Activated effector memory CD4-positive, alpha-beta T cell treated with Interleukin-2 at 50 U/mL for 16 hours (primary cell): ENCODE measurements around the gene GNG12.

Source experiments
- DNase-seq: peaks from one replicate; pipeline ENCODE4 v3.0.0-alpha.2; 2020

The GNG12 gene

DNA sequence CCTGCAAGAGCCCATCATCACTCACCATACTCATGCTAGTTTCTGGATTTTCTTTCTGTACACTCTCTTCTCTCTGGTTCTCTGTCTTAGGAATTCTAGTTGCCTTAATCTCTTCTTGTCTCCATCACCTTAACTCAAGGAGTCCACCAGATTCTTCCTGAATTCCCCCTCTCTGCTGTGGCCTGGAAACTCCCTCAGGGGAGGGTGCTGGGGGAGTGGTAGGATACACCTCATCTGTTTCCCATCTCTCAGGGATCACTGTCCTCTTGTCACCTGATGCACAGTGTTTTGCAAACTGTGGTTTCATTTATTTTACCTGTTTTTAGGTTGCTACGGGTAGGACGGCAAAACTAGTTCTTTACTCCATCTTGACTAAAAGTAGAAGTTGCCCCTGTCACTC, 6.6 kb upstream of the GNG12 start:
- no peak for DNase-seq

GRCh38 chr1:67838180-67838910, 5.1 kb upstream of the GNG12 start:
- no peak for DNase-seq

DNA sequence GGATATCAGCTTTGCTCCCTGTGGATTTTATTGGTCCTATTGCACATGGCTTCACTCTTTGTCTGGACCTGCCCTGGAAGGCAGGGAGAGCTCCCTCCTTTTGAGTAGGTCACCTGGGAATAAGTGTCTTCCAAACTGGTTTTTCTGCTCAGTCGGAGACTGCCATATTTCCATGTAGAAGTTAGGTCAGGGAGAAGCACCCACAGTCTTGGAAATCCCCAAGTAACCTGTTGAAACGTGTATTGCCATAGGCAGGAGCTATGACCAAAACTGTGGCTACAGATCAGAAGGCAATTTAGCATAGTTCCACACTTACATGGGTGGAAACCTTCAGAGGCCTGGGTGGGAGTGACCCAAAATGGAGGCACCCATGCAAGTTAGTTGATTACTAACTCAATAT, 3.5 kb upstream of the GNG12 start:
- DNase-seq: no peak

DNA sequence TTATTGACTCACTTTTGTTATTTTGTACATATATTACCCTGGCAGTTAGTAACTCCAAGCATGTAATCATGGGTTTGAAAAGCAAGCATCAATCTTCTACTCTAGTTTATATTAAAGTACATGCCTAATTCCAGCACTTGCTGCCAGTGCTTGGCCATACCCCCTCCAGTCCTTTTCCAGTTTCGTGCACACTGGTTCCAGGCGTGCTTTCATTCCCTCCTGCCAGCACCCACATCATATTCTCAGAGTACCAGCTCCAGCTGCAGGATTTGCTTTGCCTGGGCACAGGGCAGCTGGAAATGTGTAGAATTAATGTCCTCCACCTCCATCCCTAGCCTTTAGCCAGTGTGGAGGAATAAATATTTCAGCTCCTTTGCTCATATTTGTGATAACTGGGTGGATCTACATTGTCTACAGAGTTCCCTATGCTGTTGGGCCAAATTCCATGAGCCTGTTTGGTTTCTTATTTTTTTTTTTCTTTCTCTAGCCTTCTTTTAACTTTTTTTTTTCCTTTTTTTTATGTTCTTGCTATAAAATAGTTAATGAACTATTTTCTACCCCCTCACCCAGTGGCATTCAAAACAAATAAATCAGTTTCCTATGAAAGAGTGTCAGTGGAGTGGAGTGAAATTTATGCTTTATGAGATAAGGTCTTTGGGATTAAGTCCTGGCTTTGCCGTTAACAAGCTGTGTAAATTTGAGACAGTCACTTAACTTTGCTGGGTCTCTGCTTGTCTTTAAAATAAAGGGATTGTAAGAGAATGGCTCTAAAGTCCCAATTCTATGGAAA, 2.6 kb upstream of the GNG12 start:
- DNase-seq: no peak

GRCh38 chr1:67834246-67834877, 1.1 kb upstream of the GNG12 start:
- DNase-seq: no peak

GRCh38 chr1:67833602-67833940, 304 bp upstream of the GNG12 start:
- DNase-seq: no peak

DNA sequence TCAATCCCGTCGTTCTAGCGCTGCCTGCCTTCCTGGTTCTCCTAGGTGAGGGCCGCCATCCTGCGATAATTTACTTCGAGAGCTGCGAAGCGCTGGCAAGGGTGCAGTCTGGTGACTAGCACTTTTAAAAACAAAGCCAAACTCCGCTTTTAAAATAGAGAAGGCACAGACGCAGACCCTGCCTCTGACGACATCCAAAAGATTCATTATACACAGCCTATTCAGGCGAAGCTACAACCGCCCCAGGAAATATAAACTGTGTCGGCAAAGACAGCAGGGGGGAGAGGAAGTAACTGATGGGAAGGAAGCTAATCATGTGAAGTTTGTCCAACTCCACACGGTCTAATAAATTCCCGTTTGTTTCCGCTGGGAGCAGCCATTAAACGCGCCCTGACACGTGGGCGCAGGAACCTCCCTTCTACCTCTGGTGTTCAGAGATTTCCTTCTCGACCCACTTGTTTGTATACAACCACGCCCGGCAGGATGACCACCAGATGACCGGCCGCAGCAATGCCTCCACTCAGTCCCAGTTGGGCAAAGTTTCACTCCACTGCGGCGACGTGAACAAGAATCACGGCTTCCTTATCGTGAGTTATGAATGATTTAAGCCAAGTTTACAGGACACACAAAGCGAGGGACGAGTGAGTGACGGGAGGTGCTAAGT, 1.3 kb downstream of the GNG12 start:
- DNase-seq: no peak

DNA sequence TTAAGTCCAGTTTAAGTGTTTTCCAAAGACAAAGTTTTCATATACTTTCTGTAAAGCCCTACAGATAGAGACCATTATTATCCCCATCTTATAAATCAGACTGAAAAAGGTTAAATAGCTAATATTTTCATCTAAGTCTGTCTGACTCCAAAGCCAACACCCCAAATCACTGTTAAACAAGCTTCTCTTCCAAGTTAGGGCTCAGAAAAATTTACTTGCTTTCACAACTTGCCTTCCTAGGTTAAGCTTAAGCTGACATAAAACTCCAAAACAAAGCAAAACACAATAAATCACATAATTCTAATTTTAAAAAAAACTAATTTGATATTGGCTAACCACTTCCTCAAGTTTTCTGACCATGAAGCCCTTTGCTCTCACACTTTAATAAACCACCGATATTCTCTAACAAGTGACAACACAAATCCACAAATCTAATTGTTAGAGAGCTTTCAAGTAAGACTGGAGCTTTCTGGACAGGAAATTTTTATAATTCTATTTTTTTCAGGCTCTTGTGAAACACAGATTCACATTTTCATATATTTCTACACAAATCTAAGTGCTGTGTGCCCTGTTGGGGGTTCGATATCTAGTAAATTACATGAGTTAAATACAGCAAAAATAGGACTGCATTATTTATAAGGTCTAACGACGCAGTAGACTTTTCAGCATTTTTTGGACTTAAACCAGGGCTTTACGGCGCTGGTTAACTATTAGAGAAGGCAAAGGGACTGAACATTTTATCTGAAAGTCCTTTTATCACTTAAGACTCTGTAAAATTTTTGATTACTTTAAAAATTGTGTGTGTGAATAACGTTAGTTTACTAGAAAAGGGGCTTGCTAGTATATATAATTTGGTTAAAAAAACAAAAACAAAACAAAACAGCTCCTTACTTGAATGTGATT, 2.1 kb downstream of the GNG12 start:
- no peak for DNase-seq

DNA sequence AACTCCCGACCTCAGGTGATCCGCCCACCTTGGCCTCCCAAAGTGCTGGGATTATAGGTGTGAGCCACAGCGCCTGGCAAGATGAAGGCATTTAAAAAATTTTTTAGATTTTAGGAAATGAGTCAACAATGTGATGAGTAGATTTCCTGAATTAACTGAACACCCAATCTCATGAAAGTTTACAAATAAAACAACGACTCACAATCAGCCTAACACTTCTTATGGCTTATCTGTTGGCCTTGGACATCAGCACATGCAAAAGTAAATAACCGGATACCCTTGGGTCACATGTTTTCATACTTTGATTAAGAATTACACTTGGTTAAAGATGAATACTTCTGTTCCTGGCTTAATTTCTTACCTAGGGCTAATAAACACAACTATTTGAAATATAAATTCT, 3.0 kb downstream of the GNG12 start:
- DNase-seq: no peak

- DNase-seq: no peak
Observed at GRCh38 chr1:67827688-67828087, 5.6 kb downstream of the GNG12 start.

GRCh38 chr1:67825591-67825990, 7.7 kb downstream of the GNG12 start:
- no peak for DNase-seq

DNA sequence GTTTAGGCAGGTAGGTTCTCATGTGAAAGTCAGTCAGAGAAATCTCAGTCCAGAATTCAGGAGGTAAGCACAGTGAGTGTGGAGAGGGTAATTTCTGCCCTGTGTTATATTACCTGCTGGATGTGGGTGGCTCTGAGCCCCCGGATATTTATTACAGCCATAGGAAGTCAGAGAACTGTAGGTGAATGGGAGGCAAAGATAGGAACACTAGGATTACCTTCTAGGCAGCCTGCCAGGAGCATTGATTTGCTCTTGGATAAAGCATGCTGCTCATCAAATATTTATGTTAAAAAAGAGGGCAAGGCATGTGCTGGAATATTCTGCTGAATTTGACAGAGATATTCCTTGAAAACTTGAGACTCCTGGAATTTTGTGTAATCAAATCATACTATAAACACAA, 8.5 kb downstream of the GNG12 start:
- no peak for DNase-seq

GRCh38 chr1:67823615-67824014, 9.7 kb downstream of the GNG12 start:
- no peak for DNase-seq

GRCh38 chr1:67821263-67821662, 12.0 kb downstream of the GNG12 start:
- no peak for DNase-seq

- DNase-seq: no peak
Observed at GRCh38 chr1:67818725-67819301, 14.5 kb downstream of the GNG12 start.

GRCh38 chr1:67818162-67818561, 15.1 kb downstream of the GNG12 start:
- no peak for DNase-seq

- no peak for DNase-seq
Observed at GRCh38 chr1:67817319-67817718, 15.9 kb downstream of the GNG12 start.

- no peak for DNase-seq
Observed at GRCh38 chr1:67816506-67816905, 16.8 kb downstream of the GNG12 start.

DNA sequence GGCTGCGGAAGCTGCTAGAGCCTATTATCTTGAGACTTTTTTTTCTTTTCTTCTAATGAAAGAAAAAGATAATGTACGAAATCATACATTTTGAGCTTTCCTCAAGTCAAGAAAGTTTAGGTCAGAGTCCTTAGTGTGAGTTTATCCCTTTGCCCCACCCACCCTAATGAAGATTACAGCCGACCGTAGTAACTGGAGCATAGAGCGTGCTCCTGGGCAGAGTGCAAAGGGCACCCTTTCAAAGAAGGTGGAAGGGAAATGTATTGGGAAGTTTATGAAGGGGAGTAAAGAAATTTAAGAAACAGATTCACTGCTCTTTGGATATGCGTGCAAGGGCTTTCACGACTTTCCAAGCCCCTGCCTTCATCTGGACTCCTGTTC, 17.2 kb downstream of the GNG12 start:
- DNase-seq: no peak

DNA sequence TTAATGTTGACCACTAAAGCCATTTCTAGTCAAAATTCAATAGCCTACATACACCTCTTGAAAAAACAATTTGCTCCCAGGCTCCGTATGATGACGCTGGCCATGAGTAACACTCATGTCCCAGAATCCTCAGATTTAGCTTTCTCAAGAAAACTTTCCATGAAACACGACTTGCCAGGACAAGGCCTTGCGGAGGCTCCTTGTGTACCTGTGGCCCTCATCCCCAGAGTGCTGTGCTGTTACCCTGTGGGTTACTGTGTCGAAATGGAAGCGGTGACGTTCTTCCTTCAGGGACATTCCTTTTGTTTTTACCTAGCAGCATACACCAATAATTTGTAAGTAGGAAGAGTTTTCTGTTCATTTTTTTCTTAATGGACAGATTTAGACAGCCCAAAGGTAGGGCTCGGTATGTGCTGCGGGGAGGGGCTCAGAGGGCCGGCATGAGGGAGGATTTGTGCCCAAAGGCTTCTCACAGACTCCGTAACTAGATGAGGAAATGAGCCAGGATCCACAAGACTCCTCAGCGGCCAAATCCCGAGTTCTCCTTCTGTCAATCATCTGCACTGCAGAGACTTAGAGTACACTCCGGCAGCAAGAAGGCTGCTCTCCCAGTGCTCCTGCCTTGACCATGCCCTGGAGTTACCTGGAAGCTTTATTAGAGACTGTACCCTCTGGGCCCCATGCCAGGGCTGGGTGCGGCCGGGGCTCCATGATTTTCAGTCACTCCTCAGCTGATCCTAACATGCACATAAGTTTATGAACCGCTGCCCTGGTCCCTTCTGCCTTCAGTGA, 17.8 kb downstream of the GNG12 start:
- DNase-seq: no peak

DNA sequence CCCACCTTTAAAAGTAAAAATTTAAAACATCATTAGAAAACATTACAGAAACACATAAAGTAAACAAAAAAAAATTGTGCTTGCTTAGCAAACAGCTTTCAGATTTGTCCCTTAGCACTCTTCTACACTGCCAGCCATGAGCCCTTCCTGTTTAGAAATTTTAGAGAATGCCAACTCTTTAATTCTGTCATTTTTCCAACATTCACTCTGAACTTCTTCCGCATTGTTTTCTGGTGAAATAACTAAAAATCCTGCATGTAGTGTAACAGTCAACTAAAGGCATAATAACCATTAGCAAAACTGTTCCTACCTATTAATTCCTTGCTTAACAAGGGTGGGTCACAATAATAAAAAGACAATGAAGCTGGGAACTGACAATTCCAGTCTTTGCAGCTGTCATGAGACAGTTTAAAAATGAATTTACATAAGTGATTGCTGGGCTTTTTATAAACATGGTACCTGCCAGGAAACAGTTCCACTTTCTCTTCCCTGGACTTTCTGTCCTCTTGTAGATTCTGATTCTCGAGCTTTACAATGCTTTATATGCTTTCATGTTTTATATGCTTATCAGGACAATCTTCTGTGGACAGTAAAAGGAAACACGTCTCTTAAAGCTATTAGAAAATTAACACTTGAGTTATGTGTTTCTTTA, 19.0 kb downstream of the GNG12 start:
- DNase-seq: no peak
